ENCODE data around the gene MRPL41.
"Not testable (repeated sequence)": the region's sequence is repeated elsewhere in the genome, so short reads cannot be mapped to it uniquely, and the experiment has no call there.

Gene MRPL41

GRCh38 chr9:137522746-137523455 lies 28.8 kb upstream of the MRPL41 start:
- no peak for DNase-seq

DNA sequence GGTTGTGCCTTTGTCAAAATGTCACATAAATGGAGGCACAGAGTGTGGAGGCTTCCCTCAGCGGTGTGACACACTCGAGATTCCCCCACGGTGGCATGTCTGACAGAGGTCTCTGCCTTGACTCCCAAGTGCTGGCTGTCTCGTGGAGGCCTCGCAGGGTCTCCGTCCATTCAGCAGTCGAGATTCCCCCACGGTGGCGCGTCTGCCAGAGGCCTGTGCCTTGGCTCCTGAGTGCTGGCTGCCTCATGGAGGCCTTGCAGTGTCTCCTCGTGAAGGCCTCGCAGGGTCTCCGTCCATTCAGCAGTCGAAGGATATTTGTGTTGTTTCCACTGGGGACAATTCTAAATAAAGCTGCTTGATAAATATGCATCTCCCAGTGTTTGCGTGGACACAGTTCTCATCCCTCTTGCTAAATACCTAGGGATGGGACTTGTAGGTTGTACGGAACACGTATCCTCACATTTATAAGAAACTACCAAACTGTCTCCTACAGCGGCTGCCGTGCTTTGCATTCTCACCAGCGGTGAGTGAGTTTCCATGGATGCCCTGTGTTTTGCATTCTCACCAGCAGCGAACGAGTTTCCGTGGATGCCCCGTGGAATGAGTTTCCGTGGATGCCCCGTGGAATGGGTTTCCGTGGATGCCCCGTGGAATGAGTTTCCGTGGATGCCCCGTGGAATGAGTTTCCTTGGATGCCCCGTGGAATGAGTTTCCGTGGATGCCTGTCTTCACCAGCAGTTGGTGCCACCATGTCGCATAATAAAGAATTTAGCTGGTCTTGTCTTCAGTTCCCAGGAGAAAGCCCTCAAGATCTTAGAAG lies 27.3 kb upstream of the MRPL41 start:
- DNase-seq: no peak

- no peak for DNase-seq
Observed at GRCh38 chr9:137524981-137525317, 26.7 kb upstream of the MRPL41 start.

DNA sequence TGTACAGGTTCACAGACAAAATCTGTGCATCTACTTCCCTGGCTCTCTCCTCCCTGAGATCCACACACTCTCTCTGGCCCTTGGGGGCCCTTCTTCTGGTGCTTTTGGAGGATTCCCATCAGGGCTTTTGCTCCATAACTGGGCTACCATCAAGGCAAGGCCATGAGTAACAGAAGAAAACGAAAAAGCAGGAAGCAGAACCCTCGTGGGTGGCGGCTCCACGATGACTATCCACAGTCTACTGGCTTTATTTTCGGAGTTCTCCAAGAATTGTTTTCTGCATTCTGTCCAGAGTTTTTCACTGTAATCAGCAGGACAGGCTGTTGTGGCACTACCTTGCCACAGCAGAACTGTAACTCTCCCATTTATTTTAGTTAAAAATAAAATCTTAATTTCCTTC lies 21.3 kb upstream of the MRPL41 start:
- no peak for DNase-seq

- DNase-seq: no peak
Observed at GRCh38 chr9:137531099-137531765, 20.4 kb upstream of the MRPL41 start.

DNA sequence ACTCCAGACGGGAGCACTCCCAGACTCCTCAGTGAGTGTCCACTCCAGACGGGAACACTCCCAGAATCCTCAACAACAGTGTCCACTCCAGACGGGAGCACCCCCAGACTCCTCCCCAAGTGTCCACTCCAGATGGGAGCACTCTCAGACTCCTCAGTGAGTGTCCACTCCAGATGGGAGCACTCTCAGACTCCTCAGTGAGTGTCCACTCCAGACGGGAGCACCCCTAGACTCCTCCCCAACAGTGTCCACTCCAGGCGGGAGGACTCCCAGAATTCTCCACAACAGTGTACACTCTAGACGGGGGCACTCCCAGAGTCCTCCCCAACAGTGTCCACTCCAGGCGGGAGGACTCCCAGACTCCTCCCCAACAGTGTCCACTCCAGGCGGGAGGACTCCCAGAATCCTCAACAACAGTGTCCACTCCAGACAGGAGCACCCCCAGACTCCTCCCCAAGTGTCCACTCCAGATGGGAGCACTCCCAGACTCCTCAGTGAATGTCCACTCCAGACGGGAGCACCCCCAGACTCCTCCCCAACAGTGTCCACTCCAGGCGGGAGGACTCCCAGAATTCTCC lies 18.7 kb upstream of the MRPL41 start:
- not testable (repeated sequence) for DNase-seq

- no peak for DNase-seq
Observed at GRCh38 chr9:137534256-137535119, 17.2 kb upstream of the MRPL41 start.

GRCh38 chr9:137535120-137535428 lies 16.6 kb upstream of the MRPL41 start:
- DNase-seq: no peak

GRCh38 chr9:137536594-137537131 lies 15.0 kb upstream of the MRPL41 start:
- DNase-seq: not testable (repeated sequence)

DNA sequence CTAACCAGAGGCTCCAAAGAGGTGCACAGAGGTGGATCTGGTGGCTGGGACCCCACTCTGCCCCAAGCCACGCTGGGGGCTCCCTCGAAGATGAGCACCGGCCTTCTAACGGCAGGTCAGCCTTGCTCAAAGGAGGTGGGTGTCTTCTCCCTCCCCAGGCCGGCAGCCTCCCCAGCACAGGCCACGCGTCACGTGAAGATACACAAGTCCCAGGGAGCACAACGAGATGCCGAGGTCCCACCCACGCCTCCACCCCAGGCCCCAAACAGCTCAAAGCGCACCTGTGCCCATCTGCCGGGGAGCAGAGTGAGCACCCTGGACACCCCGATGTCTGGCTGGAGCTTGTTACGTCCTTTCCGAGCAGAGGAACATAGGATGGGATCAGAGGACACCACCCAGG lies 13.6 kb upstream of the MRPL41 start:
- DNase-seq: no peak

GRCh38 chr9:137540536-137540935 lies 11.1 kb upstream of the MRPL41 start:
- no peak for DNase-seq

- no peak for DNase-seq
Observed at GRCh38 chr9:137542486-137542885, 9.2 kb upstream of the MRPL41 start.

DNA sequence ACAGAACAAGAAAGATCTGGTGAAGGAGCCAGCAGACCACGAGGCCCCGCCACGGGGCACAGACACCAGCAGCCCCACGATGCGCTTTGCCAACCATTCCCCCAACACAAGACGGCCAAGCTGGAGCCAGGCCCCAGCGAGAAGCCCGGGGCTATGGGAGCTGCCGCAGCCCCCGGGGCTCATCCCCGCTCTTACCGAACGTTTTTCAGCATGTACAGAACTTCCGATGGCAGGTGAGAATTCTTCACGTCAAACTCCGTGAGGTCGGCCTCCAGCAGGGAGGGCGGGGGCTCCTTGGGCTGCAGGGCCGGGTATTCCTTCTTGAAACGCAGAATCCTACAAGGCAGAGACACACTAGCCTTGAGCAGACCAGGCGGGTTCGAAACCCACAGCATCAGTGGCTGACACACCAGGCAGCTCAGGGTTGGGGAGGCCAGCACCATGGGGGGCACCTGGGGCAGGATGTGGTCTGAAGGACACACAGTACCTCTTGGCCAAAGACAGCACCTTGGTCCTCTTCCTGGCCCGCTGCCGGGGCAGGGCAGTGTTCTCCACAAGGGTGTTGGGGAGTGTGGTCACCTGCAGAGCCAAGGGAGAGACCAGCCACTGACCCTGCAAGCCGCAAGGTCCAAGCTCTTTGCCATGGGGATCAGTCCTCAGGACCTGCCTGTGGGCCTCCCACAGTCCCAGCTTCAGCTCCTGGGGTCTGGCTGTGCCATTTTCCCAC lies 8.3 kb upstream of the MRPL41 start:
- no peak for DNase-seq

DNA sequence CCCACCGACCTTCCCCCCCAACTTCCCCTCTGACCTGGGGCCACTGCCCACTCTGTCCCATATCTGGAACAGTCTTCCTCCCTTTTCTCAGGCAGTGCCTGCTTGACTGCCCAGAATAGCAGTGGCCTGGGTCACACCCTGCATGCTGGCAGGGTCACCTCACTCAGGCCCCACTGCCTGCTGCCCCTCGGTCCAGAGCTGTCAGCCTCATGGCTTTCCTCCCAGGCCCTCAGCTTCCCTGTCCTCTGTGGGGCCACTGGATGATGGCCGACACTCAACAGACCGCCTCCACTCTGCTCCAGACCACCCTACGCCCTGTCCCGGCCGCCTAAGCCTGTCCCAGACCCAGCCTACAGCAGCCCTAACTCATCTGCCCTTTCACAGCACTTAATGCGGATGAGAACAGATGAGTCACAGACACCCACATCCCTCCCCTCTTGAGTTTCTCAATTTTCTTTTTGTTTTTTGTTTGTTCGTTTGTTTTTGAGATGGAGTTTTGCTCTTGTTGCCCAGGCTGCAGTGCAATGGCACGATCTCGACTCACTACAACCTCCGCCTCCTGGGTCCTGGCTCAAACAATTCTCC lies 7.4 kb upstream of the MRPL41 start:
- no peak for DNase-seq

GRCh38 chr9:137545123-137545522 lies 6.6 kb upstream of the MRPL41 start:
- no peak for DNase-seq

GRCh38 chr9:137547687-137548543 lies 3.8 kb upstream of the MRPL41 start:
- no peak for DNase-seq

DNA sequence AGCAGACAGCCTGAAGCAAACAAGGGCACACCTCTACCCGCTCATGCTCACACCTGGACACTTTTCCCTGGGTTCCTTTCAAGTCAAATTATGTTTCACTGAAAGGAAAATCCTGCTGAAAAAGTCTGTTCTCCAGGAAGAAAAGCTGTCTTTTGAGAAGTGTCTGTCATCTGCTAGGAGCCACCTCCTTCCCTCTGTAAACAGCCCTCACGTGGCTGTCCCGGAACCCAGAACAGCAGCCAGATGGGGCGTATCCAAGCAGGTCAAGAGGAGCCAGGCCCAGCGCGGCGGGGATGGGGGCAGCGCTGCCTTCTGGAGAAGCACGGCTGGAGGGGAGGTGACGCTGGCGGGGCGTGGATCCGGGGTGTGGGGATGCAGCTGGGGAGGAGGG lies 1.5 kb upstream of the MRPL41 start, which contains the start of gene PNPLA7:
PNPLA7 (minus strand) TSS at position 172 of the 391 bp plus-strand sequence. CDS start 205 bp downstream, outside the sequence.
- DNase-seq: peak; percentile 30

GRCh38 chr9:137550958-137551263 lies 768 bp upstream of the MRPL41 start:
- DNase-seq: not testable (repeated sequence)

DNA sequence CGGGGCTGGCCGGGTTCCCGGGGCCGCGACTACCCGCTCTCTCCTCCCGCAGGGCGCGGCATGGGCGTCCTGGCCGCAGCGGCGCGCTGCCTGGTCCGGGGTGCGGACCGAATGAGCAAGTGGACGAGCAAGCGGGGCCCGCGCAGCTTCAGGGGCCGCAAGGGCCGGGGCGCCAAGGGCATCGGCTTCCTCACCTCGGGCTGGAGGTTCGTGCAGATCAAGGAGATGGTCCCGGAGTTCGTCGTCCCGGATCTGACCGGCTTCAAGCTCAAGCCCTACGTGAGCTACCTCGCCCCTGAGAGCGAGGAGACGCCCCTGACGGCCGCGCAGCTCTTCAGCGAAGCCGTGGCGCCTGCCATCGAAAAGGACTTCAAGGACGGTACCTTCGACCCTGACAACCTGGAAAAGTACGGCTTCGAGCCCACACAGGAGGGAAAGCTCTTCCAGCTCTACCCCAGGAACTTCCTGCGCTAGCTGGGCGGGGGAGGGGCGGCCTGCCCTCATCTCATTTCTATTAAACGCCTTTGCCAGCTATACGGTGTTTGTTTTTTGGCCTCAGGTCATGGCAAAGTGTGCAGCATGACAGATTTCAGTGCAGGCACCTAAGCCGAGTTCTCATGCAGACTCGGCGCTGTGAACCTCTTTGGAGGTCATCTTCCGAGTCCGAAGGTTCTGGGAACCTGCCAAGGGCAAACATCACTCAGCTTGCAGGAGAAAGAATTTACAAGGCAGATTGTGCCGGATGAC lies 516 bp downstream of the MRPL41 start:
- DNase-seq: no peak

DNA sequence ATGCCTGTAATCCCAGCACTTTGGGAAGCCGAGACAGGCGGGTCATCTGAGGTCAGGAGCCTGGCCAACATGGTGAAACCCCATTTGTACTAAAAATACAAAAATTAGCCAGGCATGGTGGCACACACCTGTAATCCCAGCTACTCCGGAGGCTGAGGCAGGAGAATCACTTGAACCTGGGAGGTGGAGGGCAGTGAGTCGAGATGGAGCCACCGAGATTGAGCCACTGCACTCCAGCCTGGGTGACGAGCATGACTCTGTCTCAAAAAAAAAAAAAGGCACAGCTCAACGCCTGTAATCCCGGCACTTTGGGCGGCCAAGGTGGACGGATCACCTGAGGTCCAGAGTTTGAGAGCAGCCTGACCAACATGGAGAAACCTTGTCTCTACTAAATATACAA lies 2.0 kb downstream of the MRPL41 start:
- DNase-seq: not testable (repeated sequence)

Data from activated T-cell treated with anti-CD3 and anti-CD28 coated beads for 4 hours (primary cell).